Activated naive CD8-positive, alpha-beta T cell treated with anti-CD3 and anti-CD28 coated beads for 36 hours (primary cell): ENCODE data around the gene GABARAP. TPM values are rescaled to one million over a fixed set of nuclear protein-coding genes. Genes with fewer than 3 reads are reported as not detected.

Source experiments
- DNase-seq: peaks from one replicate; pipeline ENCODE4 v3.0.0; 2021
- H3K27ac Mint-ChIP-seq: one replicate; pipeline ENCODE4 v1.8.0; 2022; ENCODE audit warnings: mild to moderate bottlenecking, moderate library complexity, mixed read lengths
- H3K27me3 Mint-ChIP-seq: one replicate; pipeline ENCODE4 v1.8.0; 2022; ENCODE audit warnings: mild to moderate bottlenecking, mixed read lengths
- H3K36me3 Mint-ChIP-seq: one replicate; pipeline ENCODE4 v1.8.0; 2021; ENCODE audit warnings: mild to moderate bottlenecking, mixed read lengths
- H3K4me1 Mint-ChIP-seq: one replicate; pipeline ENCODE4 v1.8.0; 2021; ENCODE audit warnings: mixed read lengths
- H3K4me3 Mint-ChIP-seq: one replicate; pipeline ENCODE4 v1.8.0; 2022; ENCODE audit warnings: mild to moderate bottlenecking, moderate library complexity, mixed read lengths
- H3K9me3 Mint-ChIP-seq: one replicate; pipeline ENCODE4 v1.8.0; 2022; ENCODE audit warnings: mixed read lengths
- total RNA-seq, 2 experiments: library from RNA; stranded (reverse); gene quantifications; one replicate each; pipeline ENCODE4 v1.2.3, GENCODE V29; 2021

GABARAP gene
- total RNA-seq, 2 experiments from 2014 or later, result 112 to 113 TPM

GRCh38 chr17:7192271-7192937 lies 49.8 kb downstream of the GABARAP start:
- peaks cover 2% of the 10 kb centered on the region for H3K4me1 Mint-ChIP-seq
- peaks cover 3% of the 10 kb centered on the region for H3K36me3 Mint-ChIP-seq
- no peak overlapping the region for H3K4me3 Mint-ChIP-seq
- no peak for DNase-seq
- no peak overlapping the region for H3K27ac Mint-ChIP-seq
- H3K27me3 Mint-ChIP-seq, result no peaks in the 10 kb centered on the region
- H3K9me3 Mint-ChIP-seq, result no peaks in the 10 kb centered on the region

- H3K4me3 Mint-ChIP-seq, result no peak overlapping the region
- peaks cover 3% of the 10 kb centered on the region for H3K36me3 Mint-ChIP-seq
- no peaks in the 10 kb centered on the region for H3K27me3 Mint-ChIP-seq
- no peaks in the 10 kb centered on the region for H3K9me3 Mint-ChIP-seq
- peaks cover 2% of the 10 kb centered on the region for H3K4me1 Mint-ChIP-seq
- no peak for DNase-seq
- H3K27ac Mint-ChIP-seq, result no peak overlapping the region
Measured at GRCh38 chr17:7191571-7192270, 50.5 kb downstream of the GABARAP start.

GRCh38 chr17:7191069-7191468 lies 51.2 kb downstream of the GABARAP start:
- H3K27me3 Mint-ChIP-seq, result no peaks in the 10 kb centered on the region
- no peak for DNase-seq
- H3K27ac Mint-ChIP-seq, result no peak overlapping the region
- no peaks in the 10 kb centered on the region for H3K9me3 Mint-ChIP-seq
- peaks cover 3% of the 10 kb centered on the region for H3K36me3 Mint-ChIP-seq
- peaks cover 2% of the 10 kb centered on the region for H3K4me1 Mint-ChIP-seq
- no peak overlapping the region for H3K4me3 Mint-ChIP-seq

- H3K36me3 Mint-ChIP-seq, result peaks cover 3% of the 10 kb centered on the region
- H3K9me3 Mint-ChIP-seq, result no peaks in the 10 kb centered on the region
- H3K27ac Mint-ChIP-seq, result no peak overlapping the region
- no peaks in the 10 kb centered on the region for H3K27me3 Mint-ChIP-seq
- no peak for DNase-seq
- H3K4me3 Mint-ChIP-seq, result no peak overlapping the region
- H3K4me1 Mint-ChIP-seq, result peaks cover 2% of the 10 kb centered on the region
Measured at GRCh38 chr17:7190276-7190917, 51.9 kb downstream of the GABARAP start.

Other genes with a start within 250 kb of the GABARAP start
- gene ALOX12, start 246.4 kb downstream of the GABARAP start, total RNA-seq, result not detected
- gene RNASEK, start 229.8 kb downstream of the GABARAP start, total RNA-seq, result 10 to 100 TPM; 90.6 to 98.6 TPM
- gene BCL6B, start 219.4 kb downstream of the GABARAP start, total RNA-seq, result 1 to 10 TPM in 1 of 2 experiments, under 1 TPM in 1; 0.85 to 1.0 TPM
- gene SLC16A13, start 206.4 kb downstream of the GABARAP start, total RNA-seq, result 1 to 10 TPM; 5.2 to 6.2 TPM
- gene SLC16A11, start 198.4 kb downstream of the GABARAP start, total RNA-seq, result 1 to 10 TPM; 1.5 to 1.8 TPM
- gene CLEC10A, start 162.2 kb downstream of the GABARAP start, total RNA-seq, result not detected
- gene ASGR2, start 127.6 kb downstream of the GABARAP start, total RNA-seq, result not detected
- gene ASGR1, start 63.1 kb downstream of the GABARAP start, total RNA-seq, result 1 to 10 TPM; 2.8 to 4.4 TPM
- 1 to 10 TPM; 8.9 to 9.8 TPM for gene DLG4, start 22.6 kb downstream of the GABARAP start, total RNA-seq
- gene ACADVL, start 22.5 kb downstream of the GABARAP start, total RNA-seq, result 100 to 1,000 TPM; 245 to 256 TPM
- gene DVL2, start 7.9 kb downstream of the GABARAP start, total RNA-seq, result 10 to 100 TPM; 64.4 to 66.5 TPM
- 10 to 100 TPM; 28.1 to 28.8 TPM for gene PHF23, start 3.0 kb downstream of the GABARAP start, total RNA-seq
- 100 to 1,000 TPM; 180 to 191 TPM for gene CTDNEP1, start 9.3 kb upstream of the GABARAP start, total RNA-seq
- gene ELP5, start 9.8 kb upstream of the GABARAP start, total RNA-seq, result 100 to 1,000 TPM in 1 of 2 experiments, 10 to 100 TPM in 1; 99.0 to 110 TPM
- 1 to 10 TPM in 1 of 2 experiments, under 1 TPM in 1; 0.90 to 1.6 TPM for gene CLDN7, start 20.0 kb upstream of the GABARAP start, total RNA-seq
- gene SLC2A4, start 39.3 kb upstream of the GABARAP start, total RNA-seq, result under 1 TPM; 0.54 to 0.56 TPM
- gene YBX2, start 52.2 kb upstream of the GABARAP start, total RNA-seq, result under 1 TPM; 0.19 to 0.24 TPM
- gene EIF5A, start 65.2 kb upstream of the GABARAP start, total RNA-seq, result 1,000 to 10,000 TPM; 1,429 to 1,492 TPM
- 10 to 100 TPM; 58.4 to 62.6 TPM for gene GPS2, start 72.9 kb upstream of the GABARAP start, total RNA-seq
- 10 to 100 TPM; 44.1 to 46.0 TPM for gene NEURL4, start 86.9 kb upstream of the GABARAP start, total RNA-seq
- gene ACAP1, start 94.1 kb upstream of the GABARAP start, total RNA-seq, result 100 to 1,000 TPM; 235 to 238 TPM
- 1 to 10 TPM; 4.0 to 4.5 TPM for gene KCTD11, start 109.7 kb upstream of the GABARAP start, total RNA-seq
- gene TMEM95, start 112.7 kb upstream of the GABARAP start, total RNA-seq, result not detected
- gene TNK1, start 138.6 kb upstream of the GABARAP start, total RNA-seq, result 1 to 10 TPM; 4.3 to 5.0 TPM
- gene PLSCR3, start 152.1 kb upstream of the GABARAP start, total RNA-seq, result 10 to 100 TPM; 63.0 to 66.8 TPM
- gene TMEM256, start 161.6 kb upstream of the GABARAP start, total RNA-seq, result 10 to 100 TPM; 42.7 to 44.3 TPM
- gene NLGN2, start 165.4 kb upstream of the GABARAP start, total RNA-seq, result 1 to 10 TPM; 8.8 to 9.3 TPM
- not detected for gene SPEM1, start 177.9 kb upstream of the GABARAP start, total RNA-seq
- gene SPEM2, start 183.2 kb upstream of the GABARAP start, total RNA-seq, result not detected
- gene SPEM3, start 186.4 kb upstream of the GABARAP start, total RNA-seq, result not detected
- 10 to 100 TPM; 10.4 TPM for gene TMEM102, start 193.0 kb upstream of the GABARAP start, total RNA-seq
- gene FGF11, start 197.1 kb upstream of the GABARAP start, total RNA-seq, result 1 to 10 TPM; 7.6 to 9.2 TPM
- 10 to 100 TPM; 10.6 to 11.3 TPM for gene CHRNB1, start 202.6 kb upstream of the GABARAP start, total RNA-seq
- 10 to 100 TPM; 16.7 TPM for gene ZBTB4, start 237.2 kb upstream of the GABARAP start, total RNA-seq
- gene SLC35G6, start 239.0 kb upstream of the GABARAP start, total RNA-seq, result not detected
- gene POLR2A, start 241.9 kb upstream of the GABARAP start, total RNA-seq, result 100 to 1,000 TPM; 198 to 200 TPM